H9 (cell line): ENCODE data around the gene RBM18. TPM values are rescaled to one million over a fixed set of nuclear protein-coding genes. Genes with fewer than 3 reads are reported as not detected.

Source experiments
- DNase-seq: peaks from one replicate; pipeline ENCODE4 v3.0.0-alpha.2; 2017
- H2AFZ ChIP-seq: one replicate; pipeline ENCODE4 v1.6.1; 2013; ENCODE audit warnings: mild to moderate bottlenecking, low read length, control low read depth, moderate library complexity
- H2AK5ac ChIP-seq: 2 replicates; pipeline ENCODE4 v1.6.1; 2013; ENCODE audit warnings: low read length, control low read depth, mixed read lengths; ENCODE audit not compliant: insufficient read length
- H2BK120ac ChIP-seq: one replicate; pipeline ENCODE4 v1.6.1; 2013; ENCODE audit warnings: low read depth, mild to moderate bottlenecking, low read length, control low read depth, inconsistent platforms; ENCODE audit not compliant: poor library complexity, severe bottlenecking
- H2BK12ac ChIP-seq: 2 replicates; pipeline ENCODE4 v1.6.1; 2013; ENCODE audit warnings: low read length, control low read depth, mixed read lengths, low read depth; ENCODE audit not compliant: insufficient read length
- H2BK15ac ChIP-seq: 2 replicates; pipeline ENCODE4 v1.6.1; 2013; ENCODE audit warnings: low read depth, low read length, control low read depth
- H2BK20ac ChIP-seq: one replicate; pipeline ENCODE4 v1.6.1; 2013; ENCODE audit warnings: low read depth, mild to moderate bottlenecking, low read length, control low read depth, inconsistent platforms; ENCODE audit not compliant: poor library complexity, severe bottlenecking
- H2BK5ac ChIP-seq: 2 replicates; pipeline ENCODE4 v1.6.1; 2013; ENCODE audit warnings: low read length, control low read depth, mixed read lengths; ENCODE audit not compliant: insufficient read length
- H3K14ac ChIP-seq: 2 replicates; pipeline ENCODE4 v1.6.1; 2013; ENCODE audit warnings: low read length, control low read depth; ENCODE audit not compliant: insufficient read depth
- H3K18ac ChIP-seq: 2 replicates; pipeline ENCODE4 v1.6.1; 2013; ENCODE audit warnings: low read depth, mild to moderate bottlenecking, mixed read lengths, low read length, control low read depth; ENCODE audit not compliant: insufficient read length
- H3K23ac ChIP-seq: 2 replicates; pipeline ENCODE4 v1.6.1; 2013; ENCODE audit warnings: low read length, control low read depth, mixed read lengths, low read depth; ENCODE audit not compliant: insufficient read length
- H3K23me2 ChIP-seq: 2 replicates; pipeline ENCODE4 v1.6.1; 2013; ENCODE audit warnings: low read depth, mild to moderate bottlenecking, mixed read lengths, low read length, control low read depth; ENCODE audit not compliant: insufficient read length, poor library complexity, severe bottlenecking
- H3K27ac ChIP-seq: 2 replicates; pipeline ENCODE4 v1.5.1; 2013; ENCODE audit warnings: low read length, control low read depth, mixed read lengths, low read depth; ENCODE audit not compliant: insufficient read length
- H3K27me3 ChIP-seq: 2 replicates; pipeline ENCODE4 v1.6.1; 2013; ENCODE audit warnings: low read length, control low read depth, inconsistent platforms; ENCODE audit not compliant: insufficient read depth
- H3K4ac ChIP-seq: 2 replicates; pipeline ENCODE4 v1.6.1; 2013; ENCODE audit warnings: low read depth, mild to moderate bottlenecking, control low read depth, inconsistent platforms, low read length, moderate library complexity
- H3K4me1 ChIP-seq: 2 replicates; pipeline ENCODE4 v1.6.1; 2013; ENCODE audit warnings: low read length, control low read depth, inconsistent platforms; ENCODE audit not compliant: insufficient read depth
- H3K4me2 ChIP-seq: 2 replicates; pipeline ENCODE4 v1.6.1; 2013; ENCODE audit warnings: low read length, control low read depth, mixed read lengths; ENCODE audit not compliant: insufficient read length, insufficient read depth
- H3K56ac ChIP-seq: 2 replicates; pipeline ENCODE4 v1.6.1; 2013; ENCODE audit warnings: low read depth, mild to moderate bottlenecking, mixed read lengths, low read length, control low read depth; ENCODE audit not compliant: insufficient read length
- H3K79me1 ChIP-seq: 2 replicates; pipeline ENCODE4 v1.6.1; 2013; ENCODE audit warnings: low read depth, mild to moderate bottlenecking, moderate library complexity, low read length, control low read depth, inconsistent platforms; ENCODE audit not compliant: insufficient read depth, poor library complexity, severe bottlenecking
- H3K79me2 ChIP-seq: 2 replicates; pipeline ENCODE4 v1.6.1; 2013; ENCODE audit warnings: low read length, control low read depth, inconsistent platforms; ENCODE audit not compliant: insufficient read depth
- H3K9ac ChIP-seq: 2 replicates; pipeline ENCODE4 v1.6.1; 2013; ENCODE audit warnings: low read length, control low read depth, mixed read lengths; ENCODE audit not compliant: insufficient read length; ENCODE audit errors: extremely low read depth
- H3K9me3 ChIP-seq: one replicate; pipeline ENCODE4 v1.6.1; 2013; ENCODE audit warnings: low read depth, low read length, inconsistent platforms; ENCODE audit not compliant: control insufficient read depth
- H3T11ph ChIP-seq: one replicate; pipeline ENCODE4 v1.6.1; 2013; ENCODE audit warnings: mild to moderate bottlenecking, low read length, control low read depth, inconsistent platforms
- H4K20me1 ChIP-seq: one replicate; pipeline ENCODE4 v1.6.1; 2013; ENCODE audit not compliant: control insufficient read depth, insufficient read length, insufficient read depth
- H4K5ac ChIP-seq: 2 replicates; pipeline ENCODE4 v1.6.1; 2013; ENCODE audit warnings: low read depth, mild to moderate bottlenecking, mixed read lengths, low read length, control low read depth; ENCODE audit not compliant: insufficient read length
- H4K8ac ChIP-seq: replicated peaks from 2 replicates; pipeline ENCODE4 v1.6.1; 2013; ENCODE audit warnings: low read length, control low read depth, mixed read lengths, low read depth; ENCODE audit not compliant: insufficient read length
- H4K91ac ChIP-seq: 2 replicates; pipeline ENCODE4 v1.6.1; 2013; ENCODE audit warnings: low read depth, mild to moderate bottlenecking, moderate library complexity, mixed read lengths, low read length, control low read depth; ENCODE audit not compliant: insufficient read length
- H3K27ac Mint-ChIP-seq, 3 experiments: 2 replicates in 2 of 3; 3 replicates in 1 of 3; pipeline ENCODE4 v1.8.0; 2020 to 2021; ENCODE audit warnings: mixed read lengths in 3 of 3, mild to moderate bottlenecking in 1 of 3, moderate library complexity in 1 of 3
- H3K27me3 Mint-ChIP-seq: 2 replicates; pipeline ENCODE4 v1.8.0; 2021; ENCODE audit warnings: low read depth, mild to moderate bottlenecking, moderate library complexity, mixed read lengths
- H3K36me3 Mint-ChIP-seq, 3 experiments: 2 replicates in 2 of 3; 3 replicates in 1 of 3; pipeline ENCODE4 v1.8.0; 2020 to 2021; ENCODE audit warnings: low read depth in 3 of 3, mixed read lengths in 3 of 3; ENCODE audit not compliant: insufficient read depth in 1 of 3
- H3K4me1 Mint-ChIP-seq, 2 experiments: 2 replicates each; pipeline ENCODE4 v1.8.0; 2020; ENCODE audit warnings: mixed read lengths in 2 of 2
- H3K4me3 Mint-ChIP-seq, 2 experiments: 2 replicates in 1 of 2; 3 replicates in 1 of 2; pipeline ENCODE4 v1.8.0; 2020 to 2021; ENCODE audit warnings: mild to moderate bottlenecking in 2 of 2, mixed read lengths in 2 of 2, moderate library complexity in 1 of 2
- H3K9me3 Mint-ChIP-seq, 2 experiments: 2 replicates in 1 of 2; 3 replicates in 1 of 2; pipeline ENCODE4 v1.8.0; 2020; ENCODE audit warnings: mild to moderate bottlenecking in 2 of 2, mixed read lengths in 2 of 2, moderate library complexity in 1 of 2
- CTCF ChIP-seq: fragments of 200-600 bp; sonication (generic); conservative IDR thresholded peaks from 3 replicates; pipeline ENCODE4 v1.8.0; 2021; ENCODE audit warnings: antibody characterized with exemption, mild to moderate bottlenecking
- WGBS: extraction: QIAGEN DNeasy Blood & Tissue Kit; methylation state at CpG from one replicate; pipeline ENCODE4 v1.1.7; 2013; ENCODE audit warnings: missing lambda C conversion rate, low lambda C conversion rate, mixed read lengths; ENCODE audit not compliant: insufficient read length; ENCODE audit errors: extremely low coverage; 5-methylcytosine and 5-hydroxymethylcytosine counted together
- total RNA-seq: library from RNA; stranded (reverse); gene quantifications from 2 replicates; pipeline ENCODE4 v1.2.1, GENCODE V29; 2021

Gene RBM18
- total RNA-seq, 1 experiment from 2014 or later: 18.9 TPM

GRCh38 chr9:122239722-122240121, 24.9 kb downstream of the RBM18 start:
- Histone ChIP-seq H3K27me3 (no peaks in the 10 kb centered on the region), H2BK12ac (no peak overlapping the region), H3K27ac (no peak overlapping the region), H3K79me2 (no peaks in the 10 kb centered on the region), H2BK20ac (no peak overlapping the region), H4K20me1 (no peaks in the 10 kb centered on the region), H4K8ac (no peak overlapping the region), H3K56ac (no peak overlapping the region), H3K14ac (no peak overlapping the region), H4K91ac (no peak overlapping the region), H3K23me2 (no peaks in the 10 kb centered on the region), H3K79me1 (no peaks in the 10 kb centered on the region), H2BK5ac (no peak overlapping the region), H3K9ac (no peak overlapping the region), H3K4me2 (no peak overlapping the region), H4K5ac (no peak overlapping the region), H3K23ac (no peak overlapping the region), H2BK15ac (no peak overlapping the region), H3K4ac (no peak overlapping the region), H2BK120ac (no peak overlapping the region), H2AFZ (no peak overlapping the region), H3K9me3 (no peaks in the 10 kb centered on the region), H3K4me1 (no peaks in the 10 kb centered on the region), H2AK5ac (no peak overlapping the region), H3T11ph (no peak overlapping the region), H3K18ac (no peak overlapping the region)
- no peak for DNase-seq
- Mint-ChIP-seq H3K27me3 (peaks cover 1% of the 10 kb centered on the region; the same call in 1 of the 2 replicates), H3K4me3 (no peak overlapping the region), H3K36me3 (peaks cover 2 to 33% (median 21%) of the 10 kb centered on the region in 3 experiments; a peak in 5 of 7 replicates), H3K9me3 (no peaks in the 10 kb centered on the region), H3K4me1 (no peaks in the 10 kb centered on the region), H3K27ac (no peak overlapping the region)
- no CpG with 5 or more reads among the region's 5 CpGs for WGBS
- no peak for TF ChIP-seq CTCF
